BJ (cell line): ENCODE data around the gene TMEM234. TPM values are rescaled to one million over a fixed set of nuclear protein-coding genes. Genes with fewer than 3 reads are reported as not detected.

ENCODE experiments used
- CTCF ChIA-PET: fragments of 350-600 bp; formaldehyde crosslinking; extraction: SDS; loops from one replicate; lab custom pipeline; 2021; ENCODE audit warnings: antibody characterized with exemption, inconsistent platforms; lab: Yijun Ruan, JAX
- POLR2A ChIA-PET: fragments of 300-600 bp; sonication (Branson Sonifier 250); formaldehyde crosslinking; extraction: SDS; loops from one replicate; lab custom pipeline; 2021; ENCODE audit warnings: antibody characterized with exemption; lab: Charles Lee
- DNase-seq: peaks from one replicate; pipeline ENCODE4 v3.0.0-alpha.2; 2011; ENCODE audit warnings: low read depth
- H3K27me3 ChIP-seq: 2 replicates; pipeline ENCODE4 v1.6.0; 2011; ENCODE audit warnings: low read length; ENCODE audit not compliant: control insufficient read depth, insufficient read depth
- H3K36me3 ChIP-seq: 2 replicates; pipeline ENCODE4 v1.5.1; 2011; ENCODE audit warnings: low read length; ENCODE audit not compliant: control insufficient read depth, insufficient read depth
- H3K4me3 ChIP-seq: 2 replicates; pipeline ENCODE4 v1.5.1; 2011; ENCODE audit warnings: low read depth, mild to moderate bottlenecking, control low read depth, low read length
- polyA plus RNA-seq: library from polyadenylated mRNA; depleted of rRNA; stranded (reverse); fragments of >200 nt; gene quantifications from 2 replicates; pipeline ENCODE4 v1.2.3, GENCODE V29; 2011
- TF ChIP-seq, protein P1 (sequence below): IDR thresholded peaks from 2 replicates; pipeline ENCODE4 v1.5.1; 2011; ENCODE audit warnings: low read depth, mild to moderate bottlenecking, control low read depth, inconsistent platforms, low read length, moderate library complexity; ENCODE audit not compliant: insufficient read depth

Gene TMEM234
- polyA plus RNA-seq, 1 experiment = 37.8 TPM

GRCh38 chr1:32199717-32200072 lies 22.5 kb downstream of the TMEM234 start:
- H3K36me3 ChIP-seq = peaks cover 24% of the 10 kb centered on the region
- H3K4me3 ChIP-seq = no peak overlapping the region; the same call in 1 of the 2 replicates
- H3K27me3 ChIP-seq = no peaks in the 10 kb centered on the region
- CTCF ChIA-PET = interaction anchor here (1.0 to 3.0 kb wide), 4 partner anchors 14 to 214 kb away, joined by 3 to 18 read pairs (median 4); no protein-coding TSS in a partner anchor
- POLR2A ChIA-PET = interaction anchor here (1.4 kb wide), 1 partner anchor 11 kb away, joined by 5 read pairs; no protein-coding TSS in a partner anchor
- no peak for DNase-seq
- TF ChIP-seq, protein P1, sequence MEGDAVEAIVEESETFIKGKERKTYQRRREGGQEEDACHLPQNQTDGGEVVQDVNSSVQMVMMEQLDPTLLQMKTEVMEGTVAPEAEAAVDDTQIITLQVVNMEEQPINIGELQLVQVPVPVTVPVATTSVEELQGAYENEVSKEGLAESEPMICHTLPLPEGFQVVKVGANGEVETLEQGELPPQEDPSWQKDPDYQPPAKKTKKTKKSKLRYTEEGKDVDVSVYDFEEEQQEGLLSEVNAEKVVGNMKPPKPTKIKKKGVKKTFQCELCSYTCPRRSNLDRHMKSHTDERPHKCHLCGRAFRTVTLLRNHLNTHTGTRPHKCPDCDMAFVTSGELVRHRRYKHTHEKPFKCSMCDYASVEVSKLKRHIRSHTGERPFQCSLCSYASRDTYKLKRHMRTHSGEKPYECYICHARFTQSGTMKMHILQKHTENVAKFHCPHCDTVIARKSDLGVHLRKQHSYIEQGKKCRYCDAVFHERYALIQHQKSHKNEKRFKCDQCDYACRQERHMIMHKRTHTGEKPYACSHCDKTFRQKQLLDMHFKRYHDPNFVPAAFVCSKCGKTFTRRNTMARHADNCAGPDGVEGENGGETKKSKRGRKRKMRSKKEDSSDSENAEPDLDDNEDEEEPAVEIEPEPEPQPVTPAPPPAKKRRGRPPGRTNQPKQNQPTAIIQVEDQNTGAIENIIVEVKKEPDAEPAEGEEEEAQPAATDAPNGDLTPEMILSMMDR = no peak

DNA sequence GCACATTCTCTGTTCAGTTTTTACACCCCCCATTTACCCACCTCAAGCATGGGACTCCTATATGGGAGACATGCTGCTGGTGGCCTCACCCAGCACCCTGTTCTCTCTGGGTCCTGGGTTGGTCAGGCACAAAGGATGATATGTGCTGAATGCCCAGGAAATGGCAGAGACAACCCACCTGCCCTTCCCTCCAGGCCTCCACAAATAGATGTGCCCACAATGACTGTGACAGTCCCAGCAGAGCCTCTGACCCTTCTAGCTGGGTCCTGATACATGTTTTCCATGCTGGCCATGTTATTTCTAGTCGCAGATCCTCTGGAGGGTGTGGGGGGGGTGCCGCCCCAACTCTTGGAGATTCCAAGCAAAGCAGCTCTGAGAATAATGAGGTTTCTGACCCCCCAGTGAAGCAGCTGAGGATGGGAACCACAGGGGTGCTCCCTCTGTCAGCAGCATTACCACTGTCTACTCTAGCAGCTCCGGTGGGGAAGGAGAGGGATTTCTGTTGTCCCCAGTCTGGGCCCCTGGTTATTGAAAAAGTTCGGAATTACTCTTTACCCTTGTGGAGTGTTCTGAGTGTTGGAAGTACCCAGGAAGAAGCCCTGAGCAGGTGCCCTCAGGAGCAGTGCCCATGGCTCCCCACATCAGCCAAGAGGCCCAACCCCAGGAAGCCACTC lies 23.0 kb downstream of the TMEM234 start:
- Histone ChIP-seq H3K4me3 (no peak overlapping the region), H3K36me3 (peaks cover 29% of the 10 kb centered on the region), H3K27me3 (no peaks in the 10 kb centered on the region)
- TF ChIP-seq, protein P1 = no peak
- POLR2A ChIA-PET = no interaction called here
- CTCF ChIA-PET = interaction anchor here (0.6 to 1.6 kb wide), 5 partner anchors 14 to 214 kb away, joined by 3 read pairs; no protein-coding TSS in a partner anchor
- DNase-seq = no peak

DNA sequence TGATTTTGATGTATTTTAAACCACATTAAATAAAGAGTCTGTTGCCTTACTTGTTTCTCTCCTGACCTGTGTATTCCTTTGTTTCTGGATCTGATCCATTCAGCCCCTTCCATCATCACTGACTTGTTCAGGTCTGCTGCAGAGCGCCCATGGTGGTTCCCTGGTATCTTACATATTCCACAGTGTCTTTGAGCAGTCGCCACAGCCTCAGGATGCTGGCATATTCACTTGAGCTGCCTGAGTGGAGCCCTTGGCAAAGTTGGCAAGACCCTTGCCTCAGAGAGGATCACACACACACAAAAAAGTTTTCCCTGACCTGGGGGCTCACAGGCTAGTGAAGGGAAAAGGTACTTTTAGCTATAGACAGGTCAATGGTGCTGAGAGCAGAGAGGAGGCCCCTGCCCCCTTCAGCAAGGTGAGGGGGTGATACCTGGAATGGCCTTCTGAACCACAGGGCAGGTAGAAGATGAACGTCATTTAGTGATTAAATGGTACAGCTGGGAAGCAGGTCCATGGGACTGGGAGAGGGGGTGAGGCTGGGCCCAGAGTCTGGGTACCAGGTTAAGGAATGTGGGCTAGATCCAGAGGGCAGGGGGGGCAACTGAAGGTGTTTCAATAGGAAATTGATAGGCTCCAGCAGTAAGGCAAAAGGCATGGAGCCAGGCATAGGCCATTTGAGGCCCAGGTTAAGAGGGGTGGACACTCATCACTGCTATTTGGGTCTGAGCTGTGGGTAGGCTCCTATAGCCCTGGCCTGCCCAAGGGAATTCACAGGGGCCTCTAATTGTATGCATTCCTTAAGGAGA lies 23.7 kb downstream of the TMEM234 start:
- POLR2A ChIA-PET = interaction anchor here (0.7 kb wide), 1 partner anchor 18 kb away, joined by 3 read pairs; no protein-coding TSS in a partner anchor

DNA sequence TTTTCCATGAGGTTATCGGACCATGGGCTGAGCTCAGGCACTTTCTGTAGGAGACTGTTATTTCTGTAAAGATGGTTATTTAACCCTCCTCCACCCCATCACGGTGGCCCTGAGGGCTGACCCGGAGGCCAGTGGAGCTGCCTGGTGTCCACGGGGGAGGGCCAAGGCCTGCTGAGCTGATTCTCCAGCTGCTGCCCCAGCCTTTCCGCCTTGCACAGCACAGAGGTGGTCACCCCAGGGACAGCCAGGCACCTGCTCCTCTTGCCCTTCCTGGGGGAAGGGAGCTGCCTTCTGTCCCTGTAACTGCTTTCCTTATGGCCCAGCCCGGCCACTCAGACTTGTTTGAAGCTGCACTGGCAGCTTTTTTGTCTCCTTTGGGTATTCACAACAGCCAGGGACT lies 24.3 kb downstream of the TMEM234 start:
- ChIA-PET CTCF (interaction anchor here (0.6 to 1.6 kb wide), 6 partner anchors 17 to 421 kb away, joined by 3 to 6 read pairs (median 3); partner anchors contain the start of gene KPNA6), POLR2A (interaction anchor here (0.7 kb wide), 1 partner anchor 18 kb away, joined by 3 read pairs; no protein-coding TSS in a partner anchor)
- Histone ChIP-seq H3K4me3 (no peak overlapping the region), H3K27me3 (no peaks in the 10 kb centered on the region), H3K36me3 (peaks cover 35% of the 10 kb centered on the region)
- TF ChIP-seq, protein P1 = no peak
- no peak for DNase-seq

More for the DNA sequence above, 23.7 kb downstream of the TMEM234 start:
- Histone ChIP-seq H3K27me3 (no peaks in the 10 kb centered on the region), H3K36me3 (peaks cover 32% of the 10 kb centered on the region), H3K4me3 (no peak overlapping the region)
- CTCF ChIA-PET = interaction anchor here (0.6 to 1.6 kb wide), 6 partner anchors 17 to 215 kb away, joined by 3 to 6 read pairs (median 3); partner anchors contain the start of gene KPNA6
- TF ChIP-seq, protein P1 = no peak
- no peak for DNase-seq
